GM18507 (cell line): ENCODE data around the gene ASIC1.
"Not testable (repeated sequence)": the region's sequence is repeated elsewhere in the genome, so short reads cannot be mapped to it uniquely, and the experiment has no call there.

Experiments
- DNase-seq: peaks from one replicate; pipeline ENCODE4 v3.0.0; 2011; ENCODE audit warnings: low read depth; ENCODE audit not compliant: insufficient read length; ENCODE audit errors: extremely low spot score
- FAIRE-seq: peaks from 2 replicates; lab custom pipeline; 2011; peaks lifted over from hg19 to GRCh38; lab: Jason Lieb, UNC

ASIC1 gene

DNA sequence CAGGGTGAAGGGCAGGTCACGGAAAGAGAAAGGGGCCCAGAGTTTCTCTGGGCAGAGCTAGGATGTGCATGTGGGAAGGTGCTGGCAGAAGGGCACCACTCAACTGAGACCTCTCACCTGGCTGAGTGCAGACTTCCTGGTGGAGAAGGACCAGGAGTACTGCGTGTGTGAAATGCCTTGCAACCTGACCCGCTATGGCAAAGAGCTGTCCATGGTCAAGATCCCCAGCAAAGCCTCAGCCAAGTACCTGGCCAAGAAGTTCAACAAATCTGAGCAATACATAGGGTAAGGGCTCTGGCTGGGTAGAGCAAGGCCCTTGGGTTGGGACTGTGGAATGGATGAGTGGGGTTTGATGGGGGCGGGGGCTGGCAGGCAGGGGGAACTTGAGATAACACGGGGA is 22.4 kb downstream of the ASIC1 start:
- DNase-seq, result no peak
- FAIRE-seq, result no peak

DNA sequence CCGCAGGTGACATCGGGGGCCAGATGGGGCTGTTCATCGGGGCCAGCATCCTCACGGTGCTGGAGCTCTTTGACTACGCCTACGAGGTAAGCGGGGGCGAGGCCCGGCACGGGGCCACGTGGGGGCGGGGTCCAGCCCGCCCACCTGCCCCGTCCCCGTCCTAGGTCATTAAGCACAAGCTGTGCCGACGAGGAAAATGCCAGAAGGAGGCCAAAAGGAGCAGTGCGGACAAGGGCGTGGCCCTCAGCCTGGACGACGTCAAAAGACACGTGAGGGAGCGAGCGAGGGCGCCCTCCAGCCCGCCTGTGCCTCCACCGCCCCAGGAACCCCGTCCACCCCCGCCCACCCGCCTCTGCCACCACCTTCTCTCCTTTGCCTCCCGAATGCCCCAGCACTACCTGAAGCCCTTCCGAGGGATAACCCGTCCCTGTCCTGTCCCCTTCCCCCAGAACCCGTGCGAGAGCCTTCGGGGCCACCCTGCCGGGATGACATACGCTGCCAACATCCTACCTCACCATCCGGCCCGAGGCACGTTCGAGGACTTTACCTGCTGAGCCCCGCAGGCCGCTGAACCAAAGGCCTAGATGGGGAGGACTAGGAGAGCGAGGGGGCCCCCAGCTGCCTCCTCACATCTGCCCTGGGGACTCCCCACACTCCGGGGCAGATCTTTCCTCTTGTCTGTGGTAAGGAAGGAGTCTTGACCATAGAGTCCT is 23.9 kb downstream of the ASIC1 start:
- DNase-seq (no peak), FAIRE-seq (no peak)

DNA sequence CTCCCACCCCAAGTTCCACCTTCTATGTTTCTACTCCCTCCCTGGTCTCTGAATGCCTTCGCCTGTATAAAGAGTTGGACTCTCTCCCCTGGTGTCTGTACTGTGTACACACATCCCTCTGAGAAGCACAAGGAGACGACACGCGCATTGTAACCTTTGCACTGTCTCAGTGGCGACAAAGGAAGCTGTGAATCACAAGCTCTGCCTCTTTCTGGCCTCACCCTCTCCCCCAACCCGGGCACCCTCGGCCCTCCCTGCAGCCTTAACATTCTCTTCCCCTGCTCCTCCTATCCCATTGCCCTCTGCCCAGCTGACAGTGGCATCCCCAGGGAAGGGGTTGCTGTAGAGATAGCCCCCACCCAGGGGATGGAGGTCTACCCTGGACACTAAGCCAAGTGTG is 25.2 kb downstream of the ASIC1 start:
- FAIRE-seq (no peak), DNase-seq (no peak)

DNA sequence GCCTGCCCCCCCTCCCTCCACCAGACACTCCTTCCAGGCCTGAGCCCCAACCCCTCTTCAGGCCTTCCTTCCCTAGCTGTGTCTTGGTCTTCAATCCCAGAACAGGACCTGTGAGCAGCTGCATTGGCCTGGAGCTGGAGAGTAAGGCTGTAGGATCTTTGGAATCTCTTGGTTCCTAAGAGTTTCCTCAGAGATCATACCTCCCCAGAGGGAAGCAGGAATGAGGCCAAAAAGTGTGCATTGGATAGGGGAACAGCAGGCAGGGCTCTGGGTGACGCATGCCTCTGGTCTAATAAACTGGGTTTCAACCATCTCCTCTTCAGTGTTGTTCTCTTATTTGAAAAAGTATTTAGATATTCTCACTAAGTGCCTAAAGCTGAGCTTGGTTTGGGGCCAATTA is 25.9 kb downstream of the ASIC1 start:
- no peak for FAIRE-seq
- no peak for DNase-seq

DNA sequence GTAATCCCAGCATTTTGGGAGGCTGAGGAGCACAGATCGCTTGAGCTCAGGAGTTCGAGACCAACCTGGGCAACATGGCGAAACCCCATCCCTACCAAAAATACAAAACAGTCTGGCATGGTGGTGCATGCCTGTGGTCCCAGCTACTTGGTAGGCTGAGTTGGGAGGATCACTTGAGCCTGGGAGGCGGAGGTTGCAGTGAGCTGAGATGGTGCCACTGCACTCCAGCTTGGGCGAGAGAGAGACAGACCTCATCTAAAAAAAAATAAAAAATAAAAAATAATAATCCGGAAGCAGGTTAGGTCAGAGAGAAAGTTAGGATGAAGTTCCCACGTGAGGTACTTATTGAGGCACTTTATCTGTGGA is 27.0 kb downstream of the ASIC1 start:
- not testable (repeated sequence) for FAIRE-seq, DNase-seq

DNA sequence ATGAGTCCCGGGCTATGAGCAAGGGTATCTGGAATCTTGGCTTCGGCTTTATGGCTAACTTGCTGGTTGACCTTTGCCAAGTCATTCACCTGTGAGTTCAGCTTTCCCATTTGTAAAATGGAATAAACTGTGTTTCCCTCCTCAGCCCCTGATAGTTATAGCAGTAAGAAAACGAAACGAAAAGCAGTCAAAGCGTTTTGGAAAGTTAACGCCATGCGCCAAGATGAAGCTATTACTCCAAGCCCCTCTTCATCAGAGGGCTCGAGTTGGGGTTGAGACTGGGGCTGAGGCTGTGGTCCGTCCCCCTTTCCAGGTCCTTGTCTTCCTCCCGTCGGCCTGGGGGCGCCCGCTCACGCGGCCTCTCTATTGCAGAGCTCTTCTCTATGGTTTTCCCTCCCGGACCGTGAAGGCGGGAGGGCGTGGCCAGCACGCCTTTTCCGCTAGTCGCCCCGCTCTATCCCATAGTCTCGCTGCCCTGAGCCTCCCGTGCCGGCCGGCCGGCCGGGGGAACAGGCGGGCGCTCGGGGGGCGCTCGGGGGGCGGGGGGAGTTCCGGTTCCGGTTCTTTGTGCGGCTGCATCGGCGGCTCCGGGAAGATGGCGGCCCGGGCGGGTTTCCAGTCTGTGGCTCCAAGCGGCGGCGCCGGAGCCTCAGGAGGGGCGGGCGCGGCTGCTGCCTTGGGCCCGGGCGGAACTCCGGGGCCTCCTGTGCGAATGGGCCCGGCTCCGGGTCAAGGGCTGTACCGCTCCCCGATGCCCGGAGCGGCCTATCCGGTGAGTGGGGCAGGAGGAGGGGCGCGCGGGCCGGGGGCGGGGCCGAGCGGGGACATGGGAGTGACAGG is 27.6 kb downstream of the ASIC1 start, which contains the start of gene SMARCD1:
TSS of gene SMARCD1 (plus strand) at position 568 of the 840 bp plus-strand sequence. CDS start at position 596, 28 bp downstream.
- peak; percentile 84 for DNase-seq
- peak; percentile 89 for FAIRE-seq

DNA sequence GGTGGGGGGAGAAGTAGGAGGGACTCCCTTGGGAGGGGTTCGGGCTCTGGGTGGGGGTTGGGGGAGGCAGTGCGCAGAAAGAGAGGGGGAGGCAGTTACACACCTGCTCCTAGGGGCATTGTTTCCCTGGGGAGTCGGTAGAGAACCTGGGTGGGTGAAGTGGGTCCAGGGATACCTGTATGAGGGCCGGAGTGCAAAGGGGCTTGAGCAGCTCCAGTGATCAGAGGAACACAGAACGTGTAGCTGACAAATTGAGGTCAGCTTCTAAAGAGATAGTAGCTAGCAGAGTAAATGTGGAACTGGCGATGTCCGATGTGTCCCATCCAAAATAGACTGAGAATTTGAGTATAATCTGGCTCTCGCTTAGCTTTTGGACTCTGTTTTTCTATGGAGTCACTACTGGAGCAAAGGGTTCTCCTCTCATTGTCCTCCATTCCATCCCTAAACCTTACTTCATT is 28.2 kb downstream of the ASIC1 start:
- FAIRE-seq (peak; percentile 5), DNase-seq (no peak)

DNA sequence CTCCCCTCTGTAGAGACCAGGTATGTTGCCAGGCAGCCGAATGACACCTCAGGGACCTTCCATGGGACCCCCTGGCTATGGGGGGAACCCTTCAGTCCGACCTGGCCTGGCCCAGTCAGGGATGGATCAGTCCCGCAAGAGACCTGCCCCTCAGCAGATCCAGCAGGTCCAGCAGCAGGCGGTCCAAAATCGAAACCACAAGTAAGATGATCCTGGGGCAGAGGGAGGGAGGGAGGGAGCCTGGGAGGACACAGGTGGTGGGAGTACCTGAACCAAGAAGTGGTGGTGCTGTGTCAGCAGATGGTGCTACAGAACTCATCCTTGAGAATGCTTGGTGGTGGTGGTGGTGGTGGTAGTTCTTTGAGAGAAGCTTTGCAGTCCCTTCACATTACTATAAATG is 28.8 kb downstream of the ASIC1 start:
- DNase-seq (no peak), FAIRE-seq (no peak)

DNA sequence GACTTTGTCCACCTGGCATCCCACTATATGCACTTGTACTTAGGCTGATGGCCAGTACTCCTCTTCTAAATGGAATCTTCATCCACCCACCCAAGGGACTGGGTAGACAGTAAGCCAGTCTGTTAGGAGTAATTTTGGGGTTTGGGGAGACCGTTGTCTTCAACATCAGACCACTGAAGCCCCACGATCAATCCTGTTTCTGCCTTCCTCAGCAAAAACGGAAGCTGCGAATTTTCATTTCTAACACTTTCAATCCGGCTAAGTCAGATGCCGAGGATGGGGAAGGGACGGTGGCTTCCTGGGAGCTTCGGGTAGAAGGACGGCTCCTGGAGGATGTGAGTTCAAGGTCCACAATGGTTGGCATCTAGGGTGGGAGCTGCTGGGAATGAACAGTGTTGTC is 29.8 kb downstream of the ASIC1 start:
- DNase-seq (no peak), FAIRE-seq (no peak)

DNA sequence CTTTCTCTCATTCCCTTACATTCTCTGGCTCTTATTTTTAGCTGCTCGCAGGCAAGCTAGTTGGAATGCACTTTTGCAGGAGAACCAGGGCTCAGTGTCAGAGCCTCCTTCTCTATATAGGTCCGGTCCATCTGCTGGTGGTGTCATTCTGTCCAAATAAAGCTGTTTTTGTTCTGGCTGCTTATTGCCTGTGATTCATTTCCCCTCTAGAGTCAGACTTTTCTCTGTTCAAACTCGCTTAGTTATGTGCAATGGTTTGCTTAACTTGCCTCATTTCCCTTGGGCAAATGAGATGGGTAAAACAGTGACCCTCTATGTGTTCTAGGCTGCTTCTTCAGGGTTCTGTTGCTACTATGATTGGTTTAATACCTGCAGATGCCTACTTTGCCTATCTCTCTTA is 30.6 kb downstream of the ASIC1 start:
- FAIRE-seq, result no peak
- DNase-seq, result no peak

DNA sequence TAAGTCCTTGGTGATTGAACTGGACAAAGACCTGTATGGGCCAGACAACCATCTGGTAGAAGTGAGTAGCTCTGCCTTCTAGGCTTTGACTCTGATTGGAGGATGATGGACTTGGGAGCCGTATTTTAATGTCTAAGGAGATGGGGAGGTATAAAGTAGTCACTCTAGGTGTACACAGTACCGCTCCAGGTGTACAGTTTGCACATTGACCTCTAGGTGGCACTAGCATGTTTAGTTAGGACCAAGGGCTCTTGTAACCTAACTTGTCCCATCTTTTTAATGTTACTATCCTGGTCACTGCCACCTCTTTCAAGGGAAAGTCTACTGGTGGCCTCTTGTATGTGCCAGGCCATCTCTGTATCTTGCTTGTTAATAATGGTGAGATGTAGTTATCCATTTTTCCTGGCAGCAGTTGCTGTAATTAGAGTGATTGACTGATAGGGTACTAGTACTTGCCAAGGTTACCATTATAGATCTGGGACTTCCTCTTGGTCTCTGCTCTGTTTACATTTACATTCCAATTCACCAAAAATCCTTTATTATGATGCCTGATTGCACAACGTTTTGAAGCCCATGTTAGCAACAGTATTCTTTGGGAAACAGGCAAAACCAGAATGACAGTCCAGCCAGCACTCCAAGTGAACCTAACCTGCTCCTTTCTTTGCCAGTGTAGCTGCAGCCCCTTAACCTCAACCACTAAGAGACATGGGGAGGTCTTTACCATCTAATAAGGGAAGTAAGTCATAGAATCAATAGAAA is 31.4 kb downstream of the ASIC1 start:
- FAIRE-seq (peak; percentile 39), DNase-seq (no peak)

DNA sequence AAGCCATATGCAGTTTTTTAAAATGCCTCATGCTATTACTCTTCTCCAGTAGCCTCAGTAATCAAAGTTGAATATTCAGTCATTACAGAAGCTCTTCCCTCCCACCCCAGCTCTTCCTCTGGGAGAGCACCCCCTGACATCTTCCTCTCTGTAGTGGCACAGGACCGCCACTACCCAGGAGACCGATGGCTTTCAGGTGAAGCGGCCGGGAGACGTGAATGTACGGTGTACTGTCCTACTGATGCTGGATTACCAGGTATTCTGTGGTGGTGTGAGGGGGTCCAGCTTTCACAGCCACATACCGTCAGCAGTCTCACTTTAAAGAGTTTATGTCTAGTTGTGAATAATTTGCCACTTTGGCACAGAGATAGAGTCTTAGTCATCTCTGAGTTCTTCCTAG is 32.3 kb downstream of the ASIC1 start:
- FAIRE-seq (no peak), DNase-seq (no peak)

DNA sequence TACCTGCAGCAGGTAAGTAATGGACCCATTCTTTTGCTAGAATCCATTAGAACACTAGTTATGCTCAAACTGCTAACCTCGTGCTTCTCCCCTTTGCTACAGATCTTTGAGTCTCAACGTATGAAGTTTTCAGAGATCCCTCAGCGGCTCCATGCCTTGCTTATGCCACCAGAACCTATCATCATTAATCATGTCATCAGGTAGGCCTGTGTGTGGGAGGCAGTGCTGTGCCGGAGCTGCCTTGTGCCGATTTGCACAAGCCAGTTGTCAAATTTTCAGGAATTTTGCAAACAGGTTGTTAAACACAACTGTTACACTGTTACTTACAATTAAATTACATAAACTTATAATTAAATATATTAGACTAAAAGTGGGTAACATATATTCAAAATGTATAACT is 33.0 kb downstream of the ASIC1 start:
- DNase-seq (no peak), FAIRE-seq (no peak)

DNA sequence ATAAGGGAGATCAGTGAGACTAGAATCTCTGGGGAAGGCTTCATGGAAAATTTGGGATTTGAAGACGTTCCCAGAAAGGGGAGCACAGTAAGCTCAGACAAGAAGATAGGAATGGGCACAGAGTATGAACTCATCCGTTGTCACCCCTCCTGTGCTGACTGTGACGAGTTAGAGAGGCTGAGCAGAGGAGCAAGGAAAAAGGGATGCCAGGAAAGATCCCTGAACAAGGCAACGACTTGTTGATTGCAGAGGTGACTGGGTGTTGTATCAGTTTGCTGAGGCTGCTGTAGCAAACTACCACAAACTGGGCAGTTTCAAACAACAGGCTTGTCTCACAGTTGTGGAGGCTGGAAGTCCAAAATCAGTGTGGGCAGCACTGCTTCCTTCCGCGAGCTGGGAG is 40.6 kb downstream of the ASIC1 start:
- DNase-seq, result no peak
- no peak for FAIRE-seq

DNA sequence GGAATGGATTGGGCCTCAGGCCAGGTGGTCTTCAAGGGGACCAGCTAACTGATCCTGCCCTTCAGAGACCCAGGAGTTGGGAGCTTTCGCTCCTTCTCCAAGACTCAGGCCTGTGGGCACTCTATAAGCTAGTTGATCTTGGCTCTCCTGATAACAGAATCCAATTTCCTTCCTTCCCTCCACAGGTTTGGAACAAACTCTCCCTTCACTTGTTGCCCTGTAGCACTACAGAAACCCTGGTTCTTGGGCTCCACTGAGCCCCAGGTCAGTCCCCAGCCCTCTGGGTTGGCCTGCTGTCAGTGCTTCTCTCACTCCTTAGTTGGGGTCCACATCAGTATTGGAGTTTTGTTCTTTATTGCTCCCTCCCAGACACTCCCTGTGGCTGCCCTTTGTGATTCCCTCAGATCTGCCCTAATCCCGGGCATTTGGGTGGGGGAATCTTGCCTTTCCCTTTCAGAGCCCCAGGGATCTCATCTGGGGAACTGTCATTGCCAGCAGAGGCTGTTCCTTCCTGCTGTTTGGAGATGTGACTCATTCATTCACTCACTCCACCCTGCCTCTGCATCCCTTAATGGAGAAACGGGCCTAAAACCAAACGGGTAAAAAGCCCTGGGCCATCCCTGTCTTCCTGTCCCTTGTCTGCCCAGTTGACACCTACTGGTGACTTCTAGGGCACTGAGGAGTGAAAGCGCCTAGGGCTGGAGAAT is 42.1 kb downstream of the ASIC1 start:
- DNase-seq, result no peak
- no peak for FAIRE-seq

DNA sequence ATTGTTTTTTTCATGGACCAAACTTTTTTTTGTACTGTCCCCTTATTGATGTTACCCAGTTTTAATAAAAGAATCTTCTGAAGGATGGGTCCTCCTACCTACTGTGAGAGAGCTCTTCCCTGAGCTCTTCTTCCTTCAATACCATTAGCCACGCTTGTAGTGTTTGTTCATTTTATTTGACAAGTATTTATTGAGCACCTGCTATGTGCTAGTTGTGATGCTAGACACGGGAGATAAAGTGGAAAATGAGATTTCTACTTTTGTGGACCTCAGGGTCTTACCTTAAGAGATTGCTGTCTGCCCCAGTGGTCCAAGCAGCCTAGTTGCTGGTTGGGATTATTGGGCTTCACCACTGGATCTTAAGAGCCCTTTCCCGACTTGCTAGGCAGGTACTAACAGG is 43.2 kb downstream of the ASIC1 start:
- FAIRE-seq, result no peak
- DNase-seq, result no peak

DNA sequence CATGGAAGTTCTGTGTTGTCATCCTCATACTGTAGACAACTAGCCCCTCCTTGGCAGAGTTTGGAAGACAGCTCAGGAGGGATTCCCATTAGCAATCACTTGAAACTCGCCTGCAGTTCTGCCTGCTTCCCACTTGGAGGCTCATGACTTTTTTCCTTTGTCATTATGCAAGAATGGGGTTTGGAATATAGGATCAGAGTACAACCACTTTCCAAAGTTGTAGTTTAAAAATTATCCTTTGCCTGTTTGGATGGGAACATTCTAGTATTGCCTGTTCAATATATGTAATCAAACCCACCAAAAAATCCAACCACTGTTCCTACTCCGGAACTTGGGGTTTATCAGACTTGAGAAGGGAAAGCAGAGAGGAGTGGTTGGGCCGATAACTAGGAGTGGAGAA is 44.3 kb downstream of the ASIC1 start:
- DNase-seq (no peak), FAIRE-seq (no peak)

DNA sequence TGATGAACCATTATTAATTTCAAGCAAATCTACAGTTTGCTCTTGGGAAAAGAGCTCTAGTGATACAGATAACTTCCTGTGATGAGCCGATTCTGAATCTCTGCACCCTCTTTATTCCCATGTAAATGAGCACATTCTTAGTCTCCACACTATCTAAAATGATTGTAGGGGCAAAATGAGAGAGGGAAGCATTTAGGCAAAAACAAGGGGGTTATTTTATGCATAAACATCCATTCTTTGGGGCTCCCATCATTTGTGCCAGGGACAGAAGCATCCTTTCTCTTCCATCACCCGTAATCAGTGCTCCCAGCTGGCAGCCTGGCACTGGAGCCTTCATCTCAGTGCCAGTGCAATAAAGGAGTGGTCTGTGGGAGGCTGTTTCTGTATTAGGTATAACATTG is 44.7 kb downstream of the ASIC1 start:
- no peak for FAIRE-seq
- DNase-seq, result no peak

DNA sequence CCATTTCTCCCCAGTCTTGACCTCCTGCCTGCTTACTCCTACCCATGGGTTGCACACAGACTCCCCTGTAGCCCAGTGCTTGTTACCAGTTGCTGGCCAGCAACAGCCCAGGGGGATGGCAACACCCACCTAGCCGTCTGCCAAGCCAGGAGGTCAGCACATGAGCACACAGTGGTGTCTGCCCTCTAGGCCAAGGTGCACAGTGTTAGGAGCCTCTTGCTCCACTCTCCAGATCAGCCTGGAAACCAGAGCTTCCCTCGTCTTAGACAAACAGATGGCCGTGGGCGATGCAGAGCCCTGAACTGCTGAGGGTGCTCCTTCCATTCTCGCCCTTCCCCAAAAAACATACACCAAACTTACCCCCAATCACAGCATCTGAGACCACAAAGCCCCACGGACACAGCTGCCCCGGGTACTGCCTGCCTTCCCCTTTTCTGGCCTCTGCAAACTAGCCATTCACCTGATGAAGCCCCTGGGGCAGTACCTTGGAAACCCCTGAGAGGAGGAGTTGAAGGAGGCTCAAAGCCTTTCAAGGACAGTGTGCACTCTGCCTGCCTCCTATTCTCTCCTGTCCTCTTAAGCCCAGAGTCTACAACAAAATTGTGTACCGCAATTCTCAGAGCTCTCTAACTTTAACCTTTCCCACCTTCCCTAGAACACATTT is 45.4 kb downstream of the ASIC1 start:
- FAIRE-seq (no peak), DNase-seq (no peak)
